Activated naive CD4-positive, alpha-beta T cell treated with anti-CD3 and anti-CD28 coated beads, Interleukin-2, amount 10 ng/mL, durations not matched to agents 7 days and 5 days (primary cell): ENCODE results near the gene CDK5RAP3.
A peak's percentile ranks its signal among the peaks of the same experiment; 100 is the strongest.

Experiments used
- CTCF ChIA-PET: fragments of 350-600 bp; sonication (Branson Sonifier 250); formaldehyde crosslinking; loops from one replicate; lab custom pipeline; 2021; ENCODE audit warnings: antibody characterized with exemption; lab: Charles Lee
- DNase-seq: peaks from one replicate; pipeline ENCODE4 v3.0.0-alpha.2; 2020
- H3K27ac Mint-ChIP-seq: one replicate; pipeline ENCODE4 v1.8.0; 2021; ENCODE audit warnings: mild to moderate bottlenecking, moderate library complexity, mixed read lengths
- H3K27me3 Mint-ChIP-seq: one replicate; pipeline ENCODE4 v1.8.0; 2021; ENCODE audit warnings: mild to moderate bottlenecking, mixed read lengths
- H3K36me3 Mint-ChIP-seq: one replicate; pipeline ENCODE4 v1.8.0; 2021; ENCODE audit warnings: mixed read lengths
- H3K4me1 Mint-ChIP-seq: one replicate; pipeline ENCODE4 v1.8.0; 2021; ENCODE audit warnings: mixed read lengths
- H3K4me3 Mint-ChIP-seq: one replicate; pipeline ENCODE4 v1.8.0; 2021; ENCODE audit warnings: mild to moderate bottlenecking, moderate library complexity, mixed read lengths
- H3K9me3 Mint-ChIP-seq: one replicate; pipeline ENCODE4 v1.8.0; 2021; ENCODE audit warnings: mixed read lengths

CDK5RAP3 gene

GRCh38 chr17:48002266-48002915 is 31.5 kb downstream of the CDK5RAP3 start:
- CTCF ChIA-PET = interaction anchor here (0.7 to 1.7 kb wide), 5 partner anchors 9 to 79 kb away, joined by 3 to 9 read pairs (median 5); no protein-coding TSS in a partner anchor
- DNase-seq = no peak
- Mint-ChIP-seq H3K4me3 (no peak overlapping the region), H3K36me3 (no peaks in the 10 kb centered on the region), H3K27me3 (peaks cover 70% of the 10 kb centered on the region), H3K4me1 (peaks cover 11% of the 10 kb centered on the region), H3K9me3 (no peaks in the 10 kb centered on the region), H3K27ac (no peak overlapping the region)

- DNase-seq = no peak
- Mint-ChIP-seq H3K4me3 (no peak overlapping the region), H3K27ac (no peak overlapping the region), H3K4me1 (peaks cover 11% of the 10 kb centered on the region), H3K9me3 (no peaks in the 10 kb centered on the region), H3K27me3 (peaks cover 68% of the 10 kb centered on the region), H3K36me3 (no peaks in the 10 kb centered on the region)
- CTCF ChIA-PET = interaction anchor here (0.7 to 1.4 kb wide), 4 partner anchors 9 to 78 kb away, joined by 3 to 7 read pairs (median 4); no protein-coding TSS in a partner anchor
Measured at GRCh38 chr17:48002916-48003416, 32.1 kb downstream of the CDK5RAP3 start.

GRCh38 chr17:48003417-48004151 is 32.7 kb downstream of the CDK5RAP3 start:
- Mint-ChIP-seq H3K36me3 (no peaks in the 10 kb centered on the region), H3K27me3 (peaks cover 73% of the 10 kb centered on the region), H3K4me1 (peaks cover 11% of the 10 kb centered on the region), H3K9me3 (no peaks in the 10 kb centered on the region), H3K27ac (no peak overlapping the region), H3K4me3 (no peak overlapping the region)
- CTCF ChIA-PET = interaction anchor here (0.7 to 1.7 kb wide), 3 partner anchors 8 to 25 kb away, joined by 3 to 7 read pairs (median 7); no protein-coding TSS in a partner anchor
- DNase-seq = no peak

- H3K4me1 Mint-ChIP-seq = peaks cover 7% of the 10 kb centered on the region
- no peak overlapping the region for H3K4me3 Mint-ChIP-seq
- no peaks in the 10 kb centered on the region for H3K9me3 Mint-ChIP-seq
- H3K27ac Mint-ChIP-seq = no peak overlapping the region
- H3K36me3 Mint-ChIP-seq = no peaks in the 10 kb centered on the region
- DNase-seq = no peak
- H3K27me3 Mint-ChIP-seq = peaks cover 77% of the 10 kb centered on the region
- CTCF ChIA-PET = interaction anchor here (1.0 to 1.7 kb wide), 3 partner anchors 14 to 26 kb away, joined by 3 to 7 read pairs (median 4); no protein-coding TSS in a partner anchor
Measured at GRCh38 chr17:48004983-48005382, 34.1 kb downstream of the CDK5RAP3 start.

- CTCF ChIA-PET = interaction anchor here (0.9 to 1.4 kb wide), 2 partner anchors 11 to 116 kb away, joined by 3 to 4 read pairs; no protein-coding TSS in a partner anchor
- H3K27me3 Mint-ChIP-seq = peaks cover 82% of the 10 kb centered on the region
- H3K4me1 Mint-ChIP-seq = peaks cover 16% of the 10 kb centered on the region
- H3K9me3 Mint-ChIP-seq = no peaks in the 10 kb centered on the region
- H3K36me3 Mint-ChIP-seq = no peaks in the 10 kb centered on the region
- DNase-seq = no peak
- no peak overlapping the region for H3K27ac Mint-ChIP-seq
- H3K4me3 Mint-ChIP-seq = no peak overlapping the region
Measured at GRCh38 chr17:48006936-48007709, 36.2 kb downstream of the CDK5RAP3 start.

- CTCF ChIA-PET = interaction anchor here (0.9 to 10.4 kb wide), 3 partner anchors 10 to 169 kb away, joined by 3 to 110 read pairs (median 3); partner anchors contain the start of gene SCRN2
- Mint-ChIP-seq H3K36me3 (no peaks in the 10 kb centered on the region), H3K9me3 (no peaks in the 10 kb centered on the region), H3K4me3 (no peak overlapping the region), H3K27me3 (peaks cover 82% of the 10 kb centered on the region), H3K4me1 (peaks cover 24% of the 10 kb centered on the region), H3K27ac (no peak overlapping the region)
- DNase-seq = no peak
Measured at GRCh38 chr17:48010193-48010592, 39.3 kb downstream of the CDK5RAP3 start.

- H3K27ac Mint-ChIP-seq = no peak overlapping the region
- no peaks in the 10 kb centered on the region for H3K9me3 Mint-ChIP-seq
- peak; percentile 73 for DNase-seq
- peaks cover 72% of the 10 kb centered on the region for H3K27me3 Mint-ChIP-seq
- H3K4me3 Mint-ChIP-seq = peak overlapping the region; percentile 64
- peaks cover 30% of the 10 kb centered on the region for H3K4me1 Mint-ChIP-seq
- no peaks in the 10 kb centered on the region for H3K36me3 Mint-ChIP-seq
- CTCF ChIA-PET = interaction anchor here (0.9 to 10.4 kb wide), 12 partner anchors 8 to 176 kb away, joined by 3 to 110 read pairs (median 4); partner anchors contain the start of genes CDK5RAP3 and SCRN2
Measured at GRCh38 chr17:48011405-48012150, 40.7 kb downstream of the CDK5RAP3 start.

GRCh38 chr17:48012151-48012520 is 41.2 kb downstream of the CDK5RAP3 start:
- H3K27ac Mint-ChIP-seq = no peak overlapping the region
- peak; percentile 77 for DNase-seq
- peak overlapping the region; percentile 64 for H3K4me3 Mint-ChIP-seq
- peaks cover 33% of the 10 kb centered on the region for H3K4me1 Mint-ChIP-seq
- CTCF ChIA-PET = interaction anchor here (0.9 to 10.4 kb wide), 9 partner anchors 9 to 176 kb away, joined by 3 to 110 read pairs (median 4); partner anchors contain the start of genes CDK5RAP3 and SCRN2
- peaks cover 67% of the 10 kb centered on the region for H3K27me3 Mint-ChIP-seq
- no peaks in the 10 kb centered on the region for H3K36me3 Mint-ChIP-seq
- no peaks in the 10 kb centered on the region for H3K9me3 Mint-ChIP-seq

GRCh38 chr17:48012654-48013053 is 41.7 kb downstream of the CDK5RAP3 start:
- no peak for DNase-seq
- no peak overlapping the region for H3K27ac Mint-ChIP-seq
- H3K9me3 Mint-ChIP-seq = no peaks in the 10 kb centered on the region
- H3K4me1 Mint-ChIP-seq = peaks cover 39% of the 10 kb centered on the region
- H3K4me3 Mint-ChIP-seq = peak overlapping the region; percentile 49
- peaks cover 67% of the 10 kb centered on the region for H3K27me3 Mint-ChIP-seq
- H3K36me3 Mint-ChIP-seq = no peaks in the 10 kb centered on the region
- CTCF ChIA-PET = interaction anchor here (0.9 to 10.4 kb wide), 4 partner anchors 8 to 62 kb away, joined by 4 to 110 read pairs (median 5); no protein-coding TSS in a partner anchor

- H3K27me3 Mint-ChIP-seq = peaks cover 57% of the 10 kb centered on the region
- CTCF ChIA-PET = interaction anchor here (0.7 to 10.4 kb wide), 6 partner anchors 13 to 171 kb away, joined by 3 to 110 read pairs (median 4); partner anchors contain the start of gene CDK5RAP3
- no peak overlapping the region for H3K27ac Mint-ChIP-seq
- no peak overlapping the region for H3K4me3 Mint-ChIP-seq
- no peaks in the 10 kb centered on the region for H3K36me3 Mint-ChIP-seq
- peaks cover 51% of the 10 kb centered on the region for H3K4me1 Mint-ChIP-seq
- H3K9me3 Mint-ChIP-seq = no peaks in the 10 kb centered on the region
- DNase-seq = no peak
Measured at GRCh38 chr17:48013876-48014594, 43.1 kb downstream of the CDK5RAP3 start.

- Mint-ChIP-seq H3K4me1 (peaks cover 52% of the 10 kb centered on the region), H3K27ac (no peak overlapping the region), H3K36me3 (no peaks in the 10 kb centered on the region), H3K27me3 (peaks cover 55% of the 10 kb centered on the region), H3K9me3 (no peaks in the 10 kb centered on the region), H3K4me3 (no peak overlapping the region)
- CTCF ChIA-PET = interaction anchor here (0.7 to 10.4 kb wide), 7 partner anchors 12 to 172 kb away, joined by 3 to 110 read pairs (median 3); partner anchors contain the start of gene CDK5RAP3
- DNase-seq = no peak
Measured at GRCh38 chr17:48014595-48015111, 43.7 kb downstream of the CDK5RAP3 start.

GRCh38 chr17:48016112-48016511 is 45.2 kb downstream of the CDK5RAP3 start:
- Mint-ChIP-seq H3K4me1 (peaks cover 51% of the 10 kb centered on the region), H3K27me3 (peaks cover 58% of the 10 kb centered on the region), H3K36me3 (no peaks in the 10 kb centered on the region), H3K4me3 (no peak overlapping the region), H3K27ac (peak overlapping the region; percentile 16), H3K9me3 (no peaks in the 10 kb centered on the region)
- CTCF ChIA-PET = interaction anchor here (2.6 to 10.4 kb wide), 4 partner anchors 10 to 174 kb away, joined by 7 to 110 read pairs (median 38); partner anchors contain the start of gene SCRN2
- DNase-seq = no peak
